ENCODE results near the gene NR2F1-AS1.
A peak's percentile ranks its signal among the peaks of the same experiment; 100 is the strongest.

The NR2F1-AS1 gene

DNA sequence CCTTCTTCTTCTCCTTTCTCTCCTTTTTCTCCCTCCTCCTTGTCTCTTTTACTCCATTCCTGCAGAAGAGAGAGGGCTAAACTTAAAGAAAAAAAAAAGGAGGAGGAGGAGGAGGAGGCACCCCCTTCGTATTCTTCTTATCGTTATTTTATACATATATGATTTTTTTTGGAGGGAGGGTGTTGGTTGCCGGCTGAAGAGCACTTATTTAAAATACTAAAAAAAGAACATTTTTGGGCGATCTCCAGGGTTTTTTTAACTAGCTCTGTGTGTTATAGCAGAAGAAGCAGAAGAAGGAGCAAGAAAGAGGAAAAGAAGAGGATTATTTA is 2.4 kb upstream of the NR2F1-AS1 start:
- TF ChIP-seq, protein P1, sequence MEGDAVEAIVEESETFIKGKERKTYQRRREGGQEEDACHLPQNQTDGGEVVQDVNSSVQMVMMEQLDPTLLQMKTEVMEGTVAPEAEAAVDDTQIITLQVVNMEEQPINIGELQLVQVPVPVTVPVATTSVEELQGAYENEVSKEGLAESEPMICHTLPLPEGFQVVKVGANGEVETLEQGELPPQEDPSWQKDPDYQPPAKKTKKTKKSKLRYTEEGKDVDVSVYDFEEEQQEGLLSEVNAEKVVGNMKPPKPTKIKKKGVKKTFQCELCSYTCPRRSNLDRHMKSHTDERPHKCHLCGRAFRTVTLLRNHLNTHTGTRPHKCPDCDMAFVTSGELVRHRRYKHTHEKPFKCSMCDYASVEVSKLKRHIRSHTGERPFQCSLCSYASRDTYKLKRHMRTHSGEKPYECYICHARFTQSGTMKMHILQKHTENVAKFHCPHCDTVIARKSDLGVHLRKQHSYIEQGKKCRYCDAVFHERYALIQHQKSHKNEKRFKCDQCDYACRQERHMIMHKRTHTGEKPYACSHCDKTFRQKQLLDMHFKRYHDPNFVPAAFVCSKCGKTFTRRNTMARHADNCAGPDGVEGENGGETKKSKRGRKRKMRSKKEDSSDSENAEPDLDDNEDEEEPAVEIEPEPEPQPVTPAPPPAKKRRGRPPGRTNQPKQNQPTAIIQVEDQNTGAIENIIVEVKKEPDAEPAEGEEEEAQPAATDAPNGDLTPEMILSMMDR (IDR thresholded peaks at IDR 0.05; ENCODE audit: borderline replicate concordance, insufficient read depth, low read depth, low read length): no peak
- no peak overlapping the region for H3K4me3 ChIP-seq (ENCODE audit: low read depth, low read length)

DNA sequence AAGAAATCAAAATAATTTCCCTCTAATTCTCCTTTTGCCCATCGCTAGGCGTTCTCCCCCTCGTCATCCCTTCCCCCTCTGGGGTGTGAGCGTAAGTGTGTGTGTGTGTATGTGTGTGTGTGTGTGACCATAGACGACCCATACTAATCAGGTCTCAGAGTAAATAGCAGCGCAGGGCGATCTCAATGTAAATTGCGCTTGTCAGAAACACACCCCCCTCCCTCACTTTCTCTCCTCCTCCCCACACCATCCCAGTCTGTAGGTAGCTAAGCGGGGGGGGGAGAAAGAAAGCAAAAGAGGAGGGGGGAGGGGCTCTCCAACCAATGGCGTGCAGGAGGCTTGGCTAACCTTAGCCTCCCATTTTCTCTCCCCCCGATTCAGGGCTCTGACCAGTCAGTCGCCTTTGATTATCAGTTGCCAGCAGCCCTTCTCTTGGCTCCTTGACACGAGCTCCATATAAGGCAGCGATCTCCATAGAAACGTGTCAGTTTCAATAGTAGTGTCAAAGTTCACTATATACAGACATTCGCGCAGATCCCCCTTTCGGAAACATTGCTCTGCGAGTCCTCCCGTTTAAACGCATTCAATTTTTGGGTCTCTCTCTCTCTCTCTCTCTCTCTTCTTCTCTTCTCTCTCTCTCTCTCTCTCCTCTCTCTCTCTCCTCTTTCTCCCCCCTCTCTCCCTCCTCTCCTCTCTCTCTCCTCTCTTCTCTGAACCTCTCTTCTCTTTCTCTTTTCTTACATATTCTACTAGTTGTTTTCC is 1.8 kb upstream of the NR2F1-AS1 start, which contains the start of gene NR2F1:
NR2F1 (plus strand) TSS at position 546 of the 762 bp plus-strand sequence. CDS start 1,802 bp downstream, outside the sequence.
- TF ChIP-seq, protein P1 (IDR thresholded peaks at IDR 0.05; ENCODE audit: borderline replicate concordance, insufficient read depth, low read depth, low read length): no peak
- no peak within 1 kb of the TSS for H3K4me3 ChIP-seq (ENCODE audit: low read depth, low read length)

DNA sequence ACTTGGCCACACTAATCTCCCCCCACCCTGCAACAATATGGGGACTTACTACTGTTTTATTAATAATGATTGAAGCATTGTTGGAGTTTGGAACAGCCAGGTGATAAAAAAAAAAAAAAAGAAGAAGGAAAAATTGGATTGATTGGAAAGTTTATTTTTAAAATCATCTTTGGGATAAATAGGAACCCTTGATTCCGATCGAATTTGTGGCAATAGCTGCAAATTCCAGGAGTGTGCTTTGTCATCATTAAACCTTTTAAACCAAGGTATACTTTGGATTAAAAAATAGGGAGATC is 1.1 kb upstream of the NR2F1-AS1 start:
- TF ChIP-seq, protein P1 (IDR thresholded peaks at IDR 0.05; ENCODE audit: borderline replicate concordance, insufficient read depth, low read depth, low read length): no peak
- H3K4me3 ChIP-seq (ENCODE audit: low read depth, low read length): no peak overlapping the region

DNA sequence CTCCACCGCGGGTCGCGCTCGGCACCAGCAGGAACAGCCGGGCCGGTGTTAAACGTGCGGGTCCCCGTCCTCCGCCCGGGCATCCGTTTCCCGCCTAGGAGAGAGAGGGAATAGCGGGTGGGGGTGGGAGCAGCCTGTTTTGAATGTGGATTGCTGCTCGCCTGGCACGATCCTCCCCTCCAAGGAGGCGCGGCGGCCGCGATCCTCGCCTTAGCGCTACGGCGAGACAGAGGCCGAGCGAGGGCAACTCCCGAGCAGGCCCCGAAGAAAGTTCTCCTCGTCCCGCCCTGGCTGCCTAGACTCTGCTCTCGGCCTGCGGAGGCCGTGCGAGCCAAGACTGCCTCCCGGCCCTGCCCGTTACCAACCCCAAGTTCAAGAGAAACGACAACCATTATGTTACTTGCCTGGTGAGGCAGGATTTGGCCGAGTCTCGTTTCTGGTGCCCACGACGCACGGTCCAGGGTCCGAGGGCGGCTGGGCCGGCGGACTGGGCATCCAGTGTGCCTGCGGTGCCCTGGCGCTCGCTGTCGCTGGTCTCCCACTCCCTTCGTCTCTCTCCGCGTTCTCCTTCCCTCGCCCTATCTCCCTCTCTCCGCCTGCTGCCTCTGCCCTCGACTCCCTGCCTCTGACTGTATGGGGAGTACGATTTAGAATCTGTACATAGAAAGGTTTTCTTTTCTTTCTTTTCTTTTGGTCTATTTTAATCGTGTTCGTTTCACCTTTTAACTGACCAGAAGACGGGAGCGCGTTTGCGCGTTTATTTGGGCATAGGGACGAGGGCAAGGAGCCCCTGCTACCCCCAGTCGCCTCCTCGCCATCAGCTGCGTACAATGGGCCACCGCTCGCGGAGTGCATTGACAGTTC is 724 bp downstream of the NR2F1-AS1 start:
- H3K4me3 ChIP-seq (ENCODE audit: low read depth, low read length): peak overlapping the region; percentile 48
- TF ChIP-seq, protein P1 (IDR thresholded peaks at IDR 0.05; ENCODE audit: borderline replicate concordance, insufficient read depth, low read depth, low read length): no peak

DNA sequence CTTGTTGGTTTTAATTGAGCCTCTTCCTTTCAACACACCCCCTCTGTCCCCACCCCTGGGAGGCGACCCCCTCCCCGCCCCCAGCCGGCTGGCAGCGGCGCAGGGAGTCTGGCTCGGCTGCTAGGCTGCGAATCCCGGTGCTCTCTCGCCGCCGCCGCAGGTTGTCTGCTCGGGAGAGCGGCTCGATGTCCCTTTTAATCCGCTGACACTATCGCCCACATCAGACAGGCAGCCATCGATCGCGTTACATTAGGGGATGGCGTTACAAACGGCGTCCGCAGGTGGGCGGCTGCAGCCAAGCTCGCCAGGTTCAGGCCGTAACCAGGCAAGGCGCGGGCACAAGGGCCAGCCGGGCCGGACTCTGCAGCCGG is 1.3 kb downstream of the NR2F1-AS1 start:
- TF ChIP-seq, protein P1 (IDR thresholded peaks at IDR 0.05; ENCODE audit: borderline replicate concordance, insufficient read depth, low read depth, low read length): no peak
- H3K4me3 ChIP-seq (ENCODE audit: low read depth, low read length): peak overlapping the region; percentile 48

DNA sequence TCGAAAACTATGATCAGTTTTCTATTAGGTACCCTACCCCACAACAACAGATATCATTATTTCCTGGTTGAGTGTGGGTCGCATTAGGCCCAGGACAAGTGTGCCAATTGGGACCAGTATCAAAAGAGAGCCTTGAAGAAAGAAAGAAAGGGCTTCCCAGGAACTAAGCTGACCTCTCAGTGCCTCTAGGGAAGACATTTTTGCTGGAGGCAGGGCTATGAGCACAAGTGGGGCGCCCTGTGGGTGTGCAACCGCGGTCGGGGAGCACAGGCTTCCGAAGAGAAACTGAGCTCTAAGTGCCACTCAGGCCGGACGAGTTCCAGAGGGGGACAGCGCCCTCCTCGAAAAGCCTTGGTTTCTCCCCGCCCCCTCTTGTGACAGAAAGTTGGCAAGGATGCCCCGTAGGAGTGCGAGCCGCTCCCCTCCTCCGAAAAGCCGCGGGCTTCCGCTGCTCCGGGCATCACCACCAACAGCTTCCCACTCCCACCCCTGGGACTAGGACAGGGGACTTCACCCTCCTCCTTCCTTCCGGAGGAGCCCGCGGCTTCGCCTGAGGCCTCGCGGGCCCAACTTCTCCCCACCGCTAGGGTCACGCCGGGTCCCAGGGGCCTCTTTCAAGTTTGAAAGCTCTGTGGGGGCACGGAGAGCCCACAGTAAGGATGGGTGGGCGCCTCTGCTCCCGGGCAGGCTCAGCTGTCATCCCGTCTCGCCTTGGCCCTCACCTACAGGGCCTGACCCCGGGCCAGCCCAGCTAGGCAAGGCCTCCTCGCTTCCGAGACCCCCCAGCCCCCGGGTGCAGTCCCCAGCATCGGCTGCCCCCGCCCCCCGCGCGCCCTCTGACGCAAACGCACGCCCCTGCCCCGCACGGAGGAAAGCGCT is 2.0 kb downstream of the NR2F1-AS1 start:
- TF ChIP-seq, protein P1 (IDR thresholded peaks at IDR 0.05; ENCODE audit: borderline replicate concordance, insufficient read depth, low read depth, low read length): no peak
- no peak overlapping the region for H3K4me3 ChIP-seq (ENCODE audit: low read depth, low read length)

Data from GM12875 (cell line).